Measurements from ENCODE around the gene MINDY1. TPM values are rescaled to one million over a fixed set of nuclear protein-coding genes. Genes with fewer than 3 reads are reported as not detected.
A peak's percentile ranks its signal among the peaks of the same experiment; 100 is the strongest.

Gene MINDY1
- total RNA-seq, 4 donors from 2014 or later, result 45.5 to 63.2 (median 49.5) TPM

DNA sequence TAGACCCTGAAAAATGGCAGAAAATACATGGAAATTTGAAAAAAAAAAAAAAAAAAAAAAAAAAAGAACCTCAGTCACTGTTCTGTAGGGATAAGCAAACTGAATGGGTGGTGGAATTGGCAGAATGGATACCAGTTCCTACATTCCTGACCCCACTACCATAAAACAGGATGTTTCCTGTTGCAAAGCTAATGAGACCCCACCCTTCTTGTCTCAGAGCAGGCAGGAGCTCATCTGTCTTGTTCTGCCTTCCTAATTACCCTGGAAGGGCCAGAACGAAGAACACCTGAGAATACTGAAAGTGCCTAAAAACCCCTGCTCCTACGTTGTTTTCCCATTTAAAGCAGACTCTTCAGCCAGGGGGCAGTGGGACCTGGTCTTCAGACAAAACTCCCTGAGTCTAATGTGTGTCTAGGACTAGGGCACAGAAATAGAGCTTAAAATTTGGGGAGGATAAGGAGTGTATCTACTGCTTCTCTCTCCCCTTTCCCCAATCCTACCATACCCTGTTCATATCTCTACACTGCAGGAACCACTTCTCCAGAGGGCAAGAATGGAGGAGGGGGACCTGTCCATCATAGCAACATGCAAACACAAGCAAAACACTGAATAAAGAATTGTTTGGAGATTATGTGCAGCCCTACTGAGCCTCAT is 44.8 kb upstream of the MINDY1 start:
- TF ChIP-seq EP300 (IDR thresholded peaks at IDR 0.05) (peak in 1 of 2 donors; percentile 18), POLR2A (IDR thresholded peaks at IDR 0.05) (no peak), CTCF (IDR thresholded peaks at IDR 0.05) (no peak)
- Histone ChIP-seq H3K9me3 (no peaks in the 10 kb centered on the region), H3K4me3 (no peak overlapping the region), H3K27ac (peak overlapping the region in 1 of 4 donors; percentile 30), H3K27me3 (no peaks in the 10 kb centered on the region), H3K4me1 (peaks cover 0 to 43% (median 24%) of the 10 kb centered on the region in 4 donors), H3K36me3 (peaks cover 0 to 51% (median 18%) of the 10 kb centered on the region in 3 donors)
- 54 to 60% methylated on average over 2 of the region's 2 CpGs for WGBS, 2 donors
- no peak for DNase-seq (ENCODE audit: low spot score in 2 of 2)

DNA sequence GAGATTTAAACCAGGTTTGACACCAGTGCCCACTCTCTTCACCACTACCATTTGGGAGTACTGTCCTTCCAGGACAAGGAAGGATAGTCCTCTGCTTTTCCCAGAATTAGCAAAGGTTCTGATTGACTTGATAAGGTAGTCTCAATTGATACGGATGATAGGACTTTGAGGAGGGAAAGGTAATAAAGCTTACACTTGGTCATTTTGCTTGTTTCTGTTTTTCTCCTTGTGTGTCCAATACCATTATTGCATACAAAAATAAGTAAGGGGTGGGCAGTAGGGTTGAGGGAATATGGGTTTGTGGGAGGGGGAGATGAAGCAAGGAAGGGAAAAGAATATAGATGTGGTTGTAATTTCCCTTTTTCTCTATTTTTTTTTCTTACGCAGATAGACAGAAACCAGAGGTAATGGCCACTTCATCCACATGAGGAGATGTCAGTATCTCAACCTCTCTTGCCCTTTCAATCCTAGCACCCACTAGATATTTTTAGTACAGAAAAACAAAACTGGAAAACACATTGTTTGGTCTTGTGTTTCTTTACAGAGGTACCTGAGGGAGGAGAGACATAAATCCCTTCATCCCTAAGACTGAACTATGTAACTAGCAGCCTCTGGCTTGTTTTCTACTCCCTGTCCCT is 43.5 kb upstream of the MINDY1 start:
- no peak for TF ChIP-seq EP300 (IDR thresholded peaks at IDR 0.05)
- no peak for TF ChIP-seq POLR2A (IDR thresholded peaks at IDR 0.05)
- no peak for TF ChIP-seq CTCF (IDR thresholded peaks at IDR 0.05)
- Histone ChIP-seq H3K27me3 (no peaks in the 10 kb centered on the region), H3K4me3 (no peak overlapping the region), H3K36me3 (peaks cover 0 to 38% (median 18%) of the 10 kb centered on the region in 3 donors), H3K4me1 (peaks cover 0 to 30% (median 12%) of the 10 kb centered on the region in 4 donors), H3K27ac (peak overlapping the region in 1 of 4 donors; percentile 15), H3K9me3 (no peaks in the 10 kb centered on the region)
- 83 to 84% methylated on average over 2 of the region's 2 CpGs for WGBS, 2 donors
- no peak for DNase-seq (ENCODE audit: low spot score in 2 of 2)

DNA sequence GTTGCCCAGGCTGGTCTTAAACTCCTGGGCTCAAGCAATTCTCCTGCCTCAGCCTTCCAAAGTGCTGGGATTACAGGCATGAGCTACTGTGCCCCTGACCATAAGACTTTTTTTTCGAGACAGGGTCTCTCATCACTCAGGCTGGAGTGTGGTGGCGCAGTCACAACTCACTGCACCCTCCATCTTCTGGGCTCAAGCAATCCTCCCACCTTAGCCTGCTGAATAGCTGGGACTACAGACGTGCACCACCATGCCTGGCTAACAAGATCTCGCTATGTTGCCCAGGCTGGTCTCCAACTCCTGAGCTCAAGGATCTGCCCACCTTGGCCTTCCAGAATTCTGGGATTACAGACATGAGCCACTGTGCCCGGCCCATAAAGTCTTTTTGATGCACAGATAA is 42.8 kb upstream of the MINDY1 start:
- Histone ChIP-seq H3K4me3 (no peak overlapping the region), H3K36me3 (peaks cover 0 to 31% (median 12%) of the 10 kb centered on the region in 3 donors), H3K9me3 (no peaks in the 10 kb centered on the region), H3K27ac (peak overlapping the region in 2 of 4 donors; percentile 15 to 92), H3K27me3 (no peaks in the 10 kb centered on the region), H3K4me1 (peaks cover 0 to 28% (median 11%) of the 10 kb centered on the region in 4 donors)
- WGBS, 2 donors, result 76 to 81% methylated on average over 5 of the region's 5 CpGs
- no peak for DNase-seq (ENCODE audit: low spot score in 2 of 2)
- TF ChIP-seq POLR2A (IDR thresholded peaks at IDR 0.05) (no peak), CTCF (IDR thresholded peaks at IDR 0.05) (no peak), EP300 (IDR thresholded peaks at IDR 0.05) (peak in 1 of 2 donors; percentile 5)

GRCh38 chr1:151048645-151049032 is 41.9 kb upstream of the MINDY1 start:
- Histone ChIP-seq H3K9me3 (no peaks in the 10 kb centered on the region), H3K4me1 (peaks cover 0 to 28% (median 11%) of the 10 kb centered on the region in 4 donors), H3K27me3 (no peaks in the 10 kb centered on the region), H3K36me3 (peaks cover 0 to 23% (median 4%) of the 10 kb centered on the region in 3 donors), H3K27ac (peak overlapping the region; percentile 86 to 99 (median 92)), H3K4me3 (peak overlapping the region; percentile 69 to 91 (median 90))
- WGBS, 2 donors, result 3 to 28% methylated on average over 3 of the region's 3 CpGs
- TF ChIP-seq EP300 (IDR thresholded peaks at IDR 0.05) (peak in 1 of 2 donors; percentile 7), POLR2A (IDR thresholded peaks at IDR 0.05) (no peak), CTCF (IDR thresholded peaks at IDR 0.05) (peak; percentile 4 to 69 (median 29))
- no peak for DNase-seq (ENCODE audit: low spot score in 2 of 2)

All from tibial nerve (tissue), 4 donors.